Endothelial cell of umbilical vein (primary cell): Measurements from ENCODE around the gene MAP4K5. TPM values are rescaled to one million over a fixed set of nuclear protein-coding genes. Genes with fewer than 3 reads are reported as not detected.

Experiments used
- BruUV-seq: library from RNA; stranded (reverse); fragments of 400-500 nt; replicated peaks from 2 replicates; lab custom pipeline; 2021; lab: Mats Ljungman, UMichigan
- CTCF ChIA-PET: fragments of 300-600, 350-600 bp; sonication (Branson Sonifier 250); formaldehyde crosslinking; loops from one replicate; lab custom pipeline; 2021; ENCODE audit warnings: antibody characterized with exemption, inconsistent platforms; lab: Charles Lee
- POLR2A ChIA-PET: fragments of 300-600, 350-600 bp; sonication (Branson Sonifier 250); formaldehyde crosslinking; loops from one replicate; lab custom pipeline; 2021; ENCODE audit warnings: antibody characterized with exemption, inconsistent platforms; lab: Charles Lee
- DNase-seq: peaks from one replicate; pipeline ENCODE4 v3.0.0-alpha.2; 2011; ENCODE audit warnings: low read depth, low spot score
- FAIRE-seq: peaks from 2 replicates; lab custom pipeline; 2011; peaks lifted over from hg19 to GRCh38; lab: Jason Lieb, UNC
- H2AFZ ChIP-seq: 2 replicates; pipeline ENCODE4 v1.6.0; 2012; ENCODE audit warnings: low read depth, low read length, control low read depth, inconsistent platforms
- H3K27ac ChIP-seq: 2 replicates; pipeline ENCODE4 v1.5.1; 2011; ENCODE audit warnings: low read depth, mild to moderate bottlenecking, control low read depth, low read length, moderate library complexity; ENCODE audit not compliant: insufficient read depth
- H3K27me3 ChIP-seq, 2 experiments: 2 replicates each; pipeline versions ENCODE4 v1.6.0 to v1.6.1; 2011; ENCODE audit warnings: low read length in 2 of 2, mixed read lengths in 1 of 2; ENCODE audit not compliant: control insufficient read depth in 2 of 2, insufficient read depth in 2 of 2
- H3K36me3 ChIP-seq, 2 experiments: 2 replicates in 1 of 2; 3 replicates in 1 of 2; pipeline ENCODE4 v1.5.1; 2011; ENCODE audit warnings: low read length in 2 of 2, mild to moderate bottlenecking in 1 of 2, moderate library complexity in 1 of 2; ENCODE audit not compliant: control insufficient read depth in 2 of 2, insufficient read depth in 2 of 2; ENCODE audit errors: extremely low read depth in 1 of 2
- H3K4me1 ChIP-seq: 3 replicates; pipeline ENCODE4 v1.5.1; 2011; ENCODE audit warnings: mild to moderate bottlenecking, low read length; ENCODE audit not compliant: control insufficient read depth, insufficient read depth; ENCODE audit errors: extremely low read depth
- H3K4me2 ChIP-seq: 2 replicates; pipeline ENCODE4 v1.6.1; 2011; ENCODE audit warnings: low read length, control low read depth, mixed read lengths; ENCODE audit not compliant: insufficient read depth
- H3K4me3 ChIP-seq, 3 experiments: fragments of 200-600 bp in 1 of 3; sonication (generic), shearing (Covaris generic) in 1 of 3; replicated peaks in 1 of 3; 2 replicates each; pipeline ENCODE4 v1.5.1; 2011 to 2016; ENCODE audit warnings: control low read depth in 3 of 3, low read length in 3 of 3, mild to moderate bottlenecking in 2 of 3, inconsistent platforms in 1 of 3, low read depth in 1 of 3, moderate library complexity in 1 of 3; ENCODE audit not compliant: insufficient read depth in 1 of 3
- H3K79me2 ChIP-seq: 2 replicates; pipeline ENCODE4 v1.6.0; 2012; ENCODE audit warnings: low read length, inconsistent platforms; ENCODE audit not compliant: control insufficient read depth, insufficient read depth
- H3K9ac ChIP-seq: replicated peaks from 2 replicates; pipeline ENCODE3; 2011; ENCODE audit warnings: low read length, control low read depth; ENCODE audit not compliant: insufficient read depth; ENCODE audit errors: extremely low read depth
- H3K9me1 ChIP-seq: replicated peaks from 3 replicates; pipeline ENCODE4 v1.6.0; 2011; ENCODE audit warnings: mild to moderate bottlenecking, low read length; ENCODE audit not compliant: control insufficient read depth, insufficient read depth; ENCODE audit errors: extremely low read depth
- H3K9me3 ChIP-seq: replicated peaks from 2 replicates; pipeline ENCODE4 v1.5.1; 2012; ENCODE audit warnings: low read length, inconsistent platforms; ENCODE audit not compliant: control insufficient read depth, insufficient read depth
- H4K20me1 ChIP-seq: replicated peaks from 2 replicates; pipeline ENCODE3; 2011; ENCODE audit warnings: mild to moderate bottlenecking, low read length; ENCODE audit not compliant: control insufficient read depth, insufficient read depth; ENCODE audit errors: extremely low read depth
- CTCF ChIP-seq, 2 donors: IDR thresholded peaks; 1 replicate in 1 of 2; 2 replicates in 1 of 2; pipeline ENCODE4 v1.5.1; 2011; ENCODE audit warnings: low read length in 2 of 2, mild to moderate bottlenecking in 2 of 2, moderate library complexity in 2 of 2, control low read depth in 1 of 2, inconsistent platforms in 1 of 2, low read depth in 1 of 2; ENCODE audit not compliant: insufficient read depth in 1 of 2; ENCODE audit errors: extremely low read depth in 1 of 2
- EZH2 ChIP-seq: IDR thresholded peaks from 2 replicates; pipeline ENCODE4 v1.6.1; 2012; ENCODE audit warnings: borderline replicate concordance, low read depth, mild to moderate bottlenecking, moderate library complexity, low read length, inconsistent platforms; ENCODE audit not compliant: severe bottlenecking
- FOS ChIP-seq: IDR thresholded peaks from 2 replicates; pipeline ENCODE4 v1.6.1; 2011; ENCODE audit warnings: mild to moderate bottlenecking, low read length, moderate library complexity, borderline replicate concordance; ENCODE audit not compliant: insufficient read depth
- GATA2 ChIP-seq: IDR thresholded peaks from 2 replicates; pipeline ENCODE4 v1.7.0; 2011; ENCODE audit warnings: low read depth, mild to moderate bottlenecking, moderate library complexity, mixed read lengths, low read length; ENCODE audit not compliant: insufficient read length, insufficient read depth
- JUN ChIP-seq: IDR thresholded peaks from 2 replicates; pipeline ENCODE4 v1.6.1; 2011; ENCODE audit warnings: borderline replicate concordance, low read depth; ENCODE audit not compliant: insufficient read length, insufficient read depth
- MAX ChIP-seq: IDR thresholded peaks from 2 replicates; pipeline ENCODE4 v1.6.1; 2011; ENCODE audit not compliant: insufficient read depth, insufficient read length
- MYC ChIP-seq: IDR thresholded peaks from one replicate; pipeline ENCODE4 v1.6.1; 2011; ENCODE audit warnings: mild to moderate bottlenecking, low read depth, low read length
- POLR2A ChIP-seq: IDR thresholded peaks from 2 replicates; pipeline ENCODE4 v1.6.1; 2012; ENCODE audit warnings: low read depth, mild to moderate bottlenecking, control low read depth, low read length
- POLR2AphosphoS5 ChIP-seq: IDR thresholded peaks from 2 replicates; pipeline ENCODE4 v1.6.1; 2012; ENCODE audit warnings: low read depth, mild to moderate bottlenecking, control low read depth, low read length, moderate library complexity; ENCODE audit not compliant: insufficient read depth
- dilution Hi-C: fragments of 300-500 bp; cut with MboI; formaldehyde crosslinking; loops from one replicate; pipeline ENCODE4 v1.15.0; 2019; ENCODE audit warnings: low sequenced_read_pairs; ENCODE audit not compliant: extremely low pct_ligation_motif_present
- intact Hi-C: fragments of 100-400 bp; cut with micrococcal nuclease; formaldehyde crosslinking; loops from one replicate; pipeline ENCODE4 v1.10.0; 2022
- polyA plus RNA-seq, 4 experiments: library from polyadenylated mRNA; depleted of rRNA in 3 of 4; stranded (reverse) in 3 of 4; unstranded in 1 of 4; fragments of >200 nt; gene quantifications; 2 replicates each; pipeline versions ENCODE4 v1.2.1 to v1.2.3, GENCODE V29; 2011 to 2012; ENCODE audit warnings: missing spikeins in 1 of 4
- total RNA-seq: library from RNA; stranded (reverse); gene quantifications from 2 replicates; pipeline ENCODE4 v1.2.3, GENCODE V29; 2021

Gene MAP4K5
- total and polyA plus RNA-seq, 2 donors (not counting 3 experiments of a cell fraction or from before 2014, with no cell fraction given): 17.4 to 73.7 TPM

GRCh38 chr14:50453869-50454268 is 78.5 kb downstream of the MAP4K5 start:
- no peak for FAIRE-seq
- no peak overlapping the region for H3K4me2 ChIP-seq
- no peak for DNase-seq
- CTCF ChIA-PET: interaction anchor here (0.7 to 1.4 kb wide), 3 partner anchors 50 to 136 kb away, joined by 3 to 4 read pairs (median 3); no protein-coding TSS in a partner anchor
- no peak overlapping the region for H2AFZ ChIP-seq
- H3K27me3 ChIP-seq: no peaks in the 10 kb centered on the region
- TF ChIP-seq GATA2 (no peak), FOS (no peak), POLR2A (no peak)
- BruUV-seq: no TSS peak
- H4K20me1 ChIP-seq: no peaks in the 10 kb centered on the region
- POLR2A ChIA-PET: no interaction called here
- peaks cover 2 to 17% of the 10 kb centered on the region in 2 experiments for H3K36me3 ChIP-seq
- dilution Hi-C loops: no loop called here
- H3K9ac ChIP-seq: no peak overlapping the region
- no peak overlapping the region for H3K4me3 ChIP-seq
- no peaks in the 10 kb centered on the region for H3K9me1 ChIP-seq
- no peaks in the 10 kb centered on the region for H3K4me1 ChIP-seq
- intact Hi-C loops: no loop called here
- no peak overlapping the region for H3K27ac ChIP-seq
- H3K9me3 ChIP-seq: no peaks in the 10 kb centered on the region
- H3K79me2 ChIP-seq: no peaks in the 10 kb centered on the region

- Histone ChIP-seq H2AFZ (no peak overlapping the region), H3K79me2 (no peaks in the 10 kb centered on the region), H3K36me3 (peaks cover 2 to 16% of the 10 kb centered on the region in 2 experiments), H3K27me3 (no peaks in the 10 kb centered on the region), H3K4me3 (no peak overlapping the region), H3K27ac (no peak overlapping the region), H3K9me1 (no peaks in the 10 kb centered on the region), H3K4me1 (peaks cover under 1% of the 10 kb centered on the region), H4K20me1 (no peaks in the 10 kb centered on the region), H3K9me3 (no peaks in the 10 kb centered on the region), H3K4me2 (no peak overlapping the region), H3K9ac (no peak overlapping the region)
- dilution Hi-C loops: no loop called here
- no peak for DNase-seq
- FAIRE-seq: no peak
- TF ChIP-seq MYC: no peak
- TF ChIP-seq MAX: no peak
- no peak for TF ChIP-seq JUN
- no peak for TF ChIP-seq FOS
- TF ChIP-seq POLR2AphosphoS5: no peak
- no peak for TF ChIP-seq CTCF (IDR thresholded peaks at IDR 0.05; ENCODE audit: extremely low read depth in 1 of 2, insufficient read depth in 1 of 2, low read depth in 1 of 2, low read length in 2 of 2)
- TF ChIP-seq GATA2: no peak
- TF ChIP-seq POLR2A: no peak
- no peak for TF ChIP-seq EZH2
- BruUV-seq: no TSS peak
- POLR2A ChIA-PET: no interaction called here
- CTCF ChIA-PET: interaction anchor here (0.7 to 1.4 kb wide), 4 partner anchors 30 to 135 kb away, joined by 3 to 4 read pairs (median 3); no protein-coding TSS in a partner anchor
- intact Hi-C loops: no loop called here
Observed at GRCh38 chr14:50452979-50453705, 79.2 kb downstream of the MAP4K5 start.
